WERI-Rb-1 (cell line): Measurements from ENCODE around the gene PEAK1.

Experiments
- DNase-seq: peaks from one replicate; pipeline ENCODE4 v3.0.0-alpha.2; 2020
- H3K27ac ChIP-seq: fragments of 250-450 bp; sonication (Bioruptor Pico); 2 replicates; pipeline ENCODE4 v1.5.1; 2020; ENCODE audit warnings: mild to moderate bottlenecking, moderate library complexity
- H3K27me3 ChIP-seq: fragments of 250-450 bp; sonication (Bioruptor Pico); 2 replicates; pipeline ENCODE4 v1.5.1; 2021; ENCODE audit warnings: mild to moderate bottlenecking, low read depth, moderate library complexity; ENCODE audit not compliant: insufficient read depth, severe bottlenecking
- H3K36me3 ChIP-seq: fragments of 250-450 bp; sonication (Bioruptor Pico); 2 replicates; pipeline ENCODE4 v1.5.1; 2020; ENCODE audit warnings: mild to moderate bottlenecking, moderate library complexity
- H3K4me3 ChIP-seq: 2 replicates; pipeline ENCODE4 v1.5.1; 2011; ENCODE audit warnings: low read depth, mild to moderate bottlenecking, control low read depth, low read length
- H3K9me3 ChIP-seq: fragments of 250-450 bp; sonication (Bioruptor Pico); 2 replicates; pipeline ENCODE4 v1.5.1; 2021; ENCODE audit warnings: mild to moderate bottlenecking, moderate library complexity; ENCODE audit not compliant: severe bottlenecking
- TF ChIP-seq, protein P1 (sequence below): IDR thresholded peaks from 2 replicates; pipeline ENCODE4 v1.5.1; 2011; ENCODE audit warnings: low read depth, mild to moderate bottlenecking, control low read depth, inconsistent platforms, low read length

Gene PEAK1

DNA sequence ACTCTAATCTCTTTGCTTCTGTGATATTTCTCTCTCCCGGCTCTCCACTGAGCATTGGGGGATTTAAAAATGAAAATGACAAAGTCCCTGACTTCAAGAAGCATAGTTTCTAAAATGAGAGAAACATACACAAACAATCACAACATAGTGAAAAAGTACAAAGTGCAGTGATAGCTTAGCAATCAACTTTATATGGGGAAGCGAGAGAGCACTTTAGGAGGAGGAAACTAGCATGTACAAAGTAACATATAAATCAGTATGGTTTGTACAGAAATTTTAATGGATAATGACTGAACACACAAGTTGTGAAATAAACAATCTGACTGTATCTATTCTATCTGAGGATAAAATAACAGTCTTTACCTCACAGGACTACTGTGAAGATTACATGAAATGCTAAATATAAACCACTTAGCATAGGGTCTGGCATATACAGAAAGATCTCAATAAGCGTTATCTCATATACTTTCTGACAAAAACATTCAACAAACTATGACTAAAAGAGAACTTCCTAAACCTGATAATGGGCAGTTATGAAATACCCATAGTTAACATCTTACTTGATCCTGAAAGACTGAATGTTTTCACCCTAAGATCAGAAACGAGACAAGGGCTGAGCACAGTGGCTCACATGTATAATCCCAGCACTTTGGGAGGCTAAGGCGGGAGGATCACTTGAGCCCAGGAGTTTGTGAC is 61.2 kb downstream of the PEAK1 start:
- no peaks in the 10 kb centered on the region for H3K36me3 ChIP-seq
- DNase-seq, result no peak
- TF ChIP-seq, protein P1, sequence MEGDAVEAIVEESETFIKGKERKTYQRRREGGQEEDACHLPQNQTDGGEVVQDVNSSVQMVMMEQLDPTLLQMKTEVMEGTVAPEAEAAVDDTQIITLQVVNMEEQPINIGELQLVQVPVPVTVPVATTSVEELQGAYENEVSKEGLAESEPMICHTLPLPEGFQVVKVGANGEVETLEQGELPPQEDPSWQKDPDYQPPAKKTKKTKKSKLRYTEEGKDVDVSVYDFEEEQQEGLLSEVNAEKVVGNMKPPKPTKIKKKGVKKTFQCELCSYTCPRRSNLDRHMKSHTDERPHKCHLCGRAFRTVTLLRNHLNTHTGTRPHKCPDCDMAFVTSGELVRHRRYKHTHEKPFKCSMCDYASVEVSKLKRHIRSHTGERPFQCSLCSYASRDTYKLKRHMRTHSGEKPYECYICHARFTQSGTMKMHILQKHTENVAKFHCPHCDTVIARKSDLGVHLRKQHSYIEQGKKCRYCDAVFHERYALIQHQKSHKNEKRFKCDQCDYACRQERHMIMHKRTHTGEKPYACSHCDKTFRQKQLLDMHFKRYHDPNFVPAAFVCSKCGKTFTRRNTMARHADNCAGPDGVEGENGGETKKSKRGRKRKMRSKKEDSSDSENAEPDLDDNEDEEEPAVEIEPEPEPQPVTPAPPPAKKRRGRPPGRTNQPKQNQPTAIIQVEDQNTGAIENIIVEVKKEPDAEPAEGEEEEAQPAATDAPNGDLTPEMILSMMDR, result no peak

DNA sequence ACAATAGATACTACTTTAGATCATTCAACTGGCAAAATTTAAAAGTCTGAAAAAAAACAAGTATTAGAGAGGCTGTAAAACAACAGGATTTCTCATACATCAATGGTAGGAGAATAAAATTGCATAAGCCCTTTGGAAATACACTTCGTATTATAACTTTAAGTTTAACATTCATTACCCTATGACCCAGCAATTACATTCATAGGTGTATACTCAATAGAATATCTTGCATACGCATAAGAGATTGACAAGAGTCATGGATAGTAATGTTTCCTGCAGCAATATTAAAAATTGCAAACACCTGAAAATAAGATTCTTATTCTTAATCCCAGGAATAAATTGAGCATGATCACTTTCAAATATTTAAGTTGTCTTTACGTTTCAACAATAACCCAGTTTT is 63.6 kb downstream of the PEAK1 start:
- TF ChIP-seq, protein P1, result no peak
- no peak for DNase-seq
- H3K27me3 ChIP-seq, result no peaks in the 10 kb centered on the region
- H3K9me3 ChIP-seq, result no peaks in the 10 kb centered on the region
- no peak overlapping the region for H3K27ac ChIP-seq
- H3K36me3 ChIP-seq, result no peaks in the 10 kb centered on the region
- no peak overlapping the region for H3K4me3 ChIP-seq

More for the DNA sequence above, 61.2 kb downstream of the PEAK1 start:
- Histone ChIP-seq H3K4me3 (no peak overlapping the region), H3K9me3 (no peaks in the 10 kb centered on the region), H3K27ac (no peak overlapping the region), H3K27me3 (no peaks in the 10 kb centered on the region)

DNA sequence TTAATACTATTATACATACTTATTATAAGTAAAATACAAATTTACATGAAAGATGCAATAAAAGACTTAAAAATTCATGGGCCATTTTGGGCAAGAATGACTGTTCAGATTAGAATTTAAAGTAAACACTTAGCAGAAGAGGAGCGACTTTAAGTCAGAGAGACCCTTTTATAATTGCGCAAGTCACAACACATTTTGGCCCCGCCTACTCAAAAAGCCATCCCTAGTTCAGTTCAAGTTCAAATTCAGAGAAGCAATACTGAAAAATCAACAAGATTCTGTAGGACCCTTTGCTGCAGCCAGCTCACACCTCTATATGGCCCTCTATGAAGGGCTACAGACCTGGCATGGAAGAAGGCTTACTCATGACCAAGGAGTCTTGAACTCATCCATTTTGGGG is 64.6 kb downstream of the PEAK1 start:
- Histone ChIP-seq H3K27ac (no peak overlapping the region), H3K9me3 (no peaks in the 10 kb centered on the region), H3K4me3 (no peak overlapping the region), H3K27me3 (no peaks in the 10 kb centered on the region), H3K36me3 (no peaks in the 10 kb centered on the region)
- DNase-seq, result no peak
- TF ChIP-seq, protein P1, result no peak

DNA sequence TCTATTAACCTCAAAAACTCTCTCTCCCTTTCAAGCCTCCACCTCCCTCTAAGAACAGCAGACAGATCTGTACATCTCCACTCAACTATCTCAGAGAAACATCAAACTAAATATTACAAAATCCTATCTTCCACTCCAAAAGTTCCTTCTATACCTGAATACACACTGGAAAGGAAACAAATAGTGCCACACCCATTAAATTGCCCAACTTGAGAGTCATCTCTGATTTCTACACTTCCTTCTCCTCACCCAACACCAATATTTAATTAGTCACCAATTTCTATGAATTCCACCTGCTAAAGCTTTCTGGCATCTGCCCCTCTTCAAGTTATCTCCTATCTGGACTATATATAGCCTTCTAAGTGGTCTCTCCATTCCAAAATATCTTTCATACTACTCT is 65.8 kb downstream of the PEAK1 start:
- TF ChIP-seq, protein P1, result no peak

DNA sequence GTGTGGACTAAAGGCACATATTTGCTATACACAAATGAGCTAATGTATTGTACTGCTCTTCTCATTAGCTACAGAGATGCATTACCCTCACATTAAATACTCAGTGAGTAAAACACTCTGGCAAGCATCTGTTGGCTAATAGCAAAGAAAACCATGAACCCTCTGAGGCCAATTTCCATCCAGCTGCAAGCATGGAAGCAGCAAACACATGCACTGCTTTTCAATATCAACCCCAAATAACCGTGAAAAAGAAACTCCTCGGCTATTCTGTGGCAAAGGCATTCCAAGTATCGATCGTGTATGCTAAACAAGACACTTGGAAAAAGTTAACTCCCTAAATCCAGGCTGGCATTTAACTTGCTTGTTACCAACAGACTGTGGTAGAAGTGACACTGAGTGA is 67.0 kb downstream of the PEAK1 start:
- H3K9me3 ChIP-seq, result no peaks in the 10 kb centered on the region
- H3K27ac ChIP-seq, result no peak overlapping the region
- H3K4me3 ChIP-seq, result no peak overlapping the region
- TF ChIP-seq, protein P1, result no peak
- no peaks in the 10 kb centered on the region for H3K36me3 ChIP-seq
- no peaks in the 10 kb centered on the region for H3K27me3 ChIP-seq
- no peak for DNase-seq

More for the DNA sequence above, 65.8 kb downstream of the PEAK1 start:
- Histone ChIP-seq H3K27ac (no peak overlapping the region), H3K36me3 (no peaks in the 10 kb centered on the region), H3K4me3 (no peak overlapping the region), H3K9me3 (no peaks in the 10 kb centered on the region), H3K27me3 (no peaks in the 10 kb centered on the region)
- no peak for DNase-seq

DNA sequence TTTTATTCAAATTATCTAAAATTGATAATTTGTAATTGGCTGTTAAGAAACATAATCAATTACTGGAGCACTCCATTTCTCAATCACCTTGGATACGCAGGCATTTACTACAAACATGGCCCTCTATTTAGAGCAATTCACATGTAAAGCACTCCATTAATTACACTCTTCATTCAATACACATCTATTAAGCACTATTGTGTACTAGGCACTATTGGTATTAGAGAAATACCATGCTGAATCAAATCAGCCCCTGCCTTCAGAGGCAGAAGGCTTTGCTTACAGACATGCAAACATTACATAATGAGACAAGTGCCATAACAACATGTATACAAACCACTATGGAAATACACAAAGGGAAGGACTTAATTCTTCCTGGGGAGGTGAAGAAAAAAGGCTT is 69.1 kb downstream of the PEAK1 start:
- H3K36me3 ChIP-seq, result no peaks in the 10 kb centered on the region
- H3K4me3 ChIP-seq, result no peak overlapping the region
- H3K9me3 ChIP-seq, result no peaks in the 10 kb centered on the region
- TF ChIP-seq, protein P1, result no peak
- no peaks in the 10 kb centered on the region for H3K27me3 ChIP-seq
- no peak for DNase-seq
- H3K27ac ChIP-seq, result no peak overlapping the region
